ENCODE measurements around the gene NR5A1.

DNA sequence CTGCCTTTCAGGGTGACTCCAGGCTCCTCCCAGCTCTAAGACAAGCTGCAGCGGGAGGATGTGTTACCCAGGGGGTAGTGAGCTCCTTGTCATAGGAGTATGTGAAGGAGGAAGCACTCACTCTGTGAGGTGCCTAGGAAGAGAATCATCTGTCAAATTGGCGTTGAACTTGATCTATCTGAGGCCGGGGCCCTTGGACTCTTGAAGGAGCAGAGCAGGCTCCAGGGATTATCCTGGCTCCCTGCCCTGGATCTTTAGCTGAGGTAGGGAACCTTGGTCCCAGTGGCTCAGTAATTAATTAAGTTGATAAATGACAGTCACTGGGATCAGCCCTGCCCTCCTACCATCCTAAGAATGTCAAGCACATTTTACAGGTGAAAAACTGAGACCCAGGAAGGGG is 41.5 kb downstream of the NR5A1 start:
- no peak for TF ChIP-seq CTCF (conservative IDR thresholded peaks at IDR 0.05)
- no peak for TF ChIP-seq ZFX (IDR thresholded peaks at IDR 0.05)
